Activated CD4-positive, alpha-beta T cell treated with anti-CD3 and anti-CD28 coated beads for 1 hour (primary cell): ENCODE measurements around the gene GTSF1L.

Experiments
- DNase-seq: peaks from one replicate; pipeline ENCODE4 v3.0.0-alpha.2; 2020

The GTSF1L gene

GRCh38 chr20:43715511-43715910 is 11.3 kb downstream of the GTSF1L start:
- DNase-seq, result no peak

DNA sequence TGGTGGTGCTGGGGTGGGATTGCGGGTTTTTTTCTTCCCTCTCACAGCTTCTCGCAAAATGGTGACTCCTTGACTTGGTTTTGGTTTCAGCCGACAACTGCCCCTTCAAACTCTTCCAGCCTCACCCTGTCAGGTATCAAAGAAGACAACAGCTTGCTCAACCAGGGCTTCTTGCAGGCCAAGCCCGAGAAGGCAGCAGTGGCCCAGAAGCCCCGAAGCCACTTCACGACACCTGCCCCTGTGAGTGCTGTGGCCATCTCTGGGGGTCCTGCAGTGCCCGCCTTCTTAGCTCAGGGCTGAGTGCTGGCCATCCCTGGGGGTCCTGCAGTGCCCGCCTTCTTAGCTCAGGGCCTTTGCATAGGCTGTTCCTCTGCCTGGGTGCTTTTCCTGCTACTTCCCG is 11.8 kb downstream of the GTSF1L start:
- DNase-seq, result no peak

GRCh38 chr20:43711098-43711654 is 15.6 kb downstream of the GTSF1L start:
- no peak for DNase-seq

GRCh38 chr20:43710370-43711044 is 16.3 kb downstream of the GTSF1L start:
- DNase-seq, result no peak

GRCh38 chr20:43702502-43702901 is 24.3 kb downstream of the GTSF1L start:
- no peak for DNase-seq

GRCh38 chr20:43700627-43701026 is 26.2 kb downstream of the GTSF1L start:
- no peak for DNase-seq

GRCh38 chr20:43699941-43700565 is 26.7 kb downstream of the GTSF1L start:
- DNase-seq, result no peak

- DNase-seq, result no peak
Observed at GRCh38 chr20:43695571-43695970, 31.2 kb downstream of the GTSF1L start.

GRCh38 chr20:43694763-43695162 is 32.0 kb downstream of the GTSF1L start:
- no peak for DNase-seq

DNA sequence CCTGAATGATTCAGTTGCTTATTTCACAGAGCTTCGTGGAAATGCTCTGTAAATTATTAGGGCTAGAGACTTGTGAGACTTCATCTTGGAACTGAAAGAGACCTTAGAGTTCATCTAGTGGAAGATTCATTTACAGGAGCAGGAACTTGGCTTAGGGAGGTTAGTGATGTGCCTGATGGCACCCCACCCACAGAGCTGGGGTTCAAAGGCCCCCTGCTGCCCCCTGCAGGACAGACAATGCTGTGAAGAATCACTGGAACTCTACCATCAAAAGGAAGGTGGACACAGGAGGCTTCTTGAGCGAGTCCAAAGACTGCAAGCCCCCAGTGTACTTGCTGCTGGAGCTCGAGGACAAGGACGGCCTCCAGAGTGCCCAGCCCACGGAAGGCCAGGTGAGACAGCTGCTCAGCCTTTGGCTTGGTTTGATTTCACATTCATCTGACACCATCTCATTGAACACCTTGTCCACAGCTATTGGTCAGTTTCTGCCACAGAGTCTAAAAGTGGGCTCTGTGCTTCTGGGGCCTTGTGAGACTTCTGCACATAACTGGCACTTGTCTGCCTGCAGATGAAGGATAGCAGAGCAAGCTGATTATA is 34.8 kb downstream of the GTSF1L start:
- DNase-seq, result no peak

DNA sequence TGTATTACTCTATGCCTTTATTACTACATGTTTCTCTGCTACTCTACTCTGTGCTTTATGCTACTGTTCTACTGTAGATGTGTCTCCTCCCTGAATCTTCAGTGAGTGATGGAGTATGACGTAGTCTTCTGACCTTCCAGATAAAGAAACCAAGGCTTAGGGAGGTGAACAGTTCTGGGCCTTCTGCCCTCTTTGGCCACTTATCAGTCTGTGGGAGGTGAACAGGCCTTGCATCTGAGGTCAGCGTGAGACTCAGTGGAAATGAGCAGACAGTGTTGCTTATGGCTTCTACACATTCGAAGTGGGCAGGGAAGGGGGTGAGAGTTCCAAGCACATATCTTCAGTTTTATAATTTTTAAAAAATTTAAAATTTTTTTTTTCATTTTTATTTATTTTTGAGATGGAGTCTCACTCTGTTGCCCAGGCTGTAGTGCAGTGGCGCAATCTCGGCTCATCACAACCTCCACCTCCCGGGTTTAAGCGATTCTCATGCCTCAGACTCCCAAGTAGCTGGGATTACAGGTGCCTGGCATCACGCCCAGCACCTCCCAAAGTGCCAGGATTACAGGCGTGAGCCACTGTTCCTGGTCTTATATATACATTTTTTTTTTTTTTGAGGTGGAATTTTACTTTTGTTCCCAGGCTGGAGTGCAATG is 35.7 kb downstream of the GTSF1L start:
- no peak for DNase-seq

- no peak for DNase-seq
Observed at GRCh38 chr20:43689165-43689564, 37.6 kb downstream of the GTSF1L start.

DNA sequence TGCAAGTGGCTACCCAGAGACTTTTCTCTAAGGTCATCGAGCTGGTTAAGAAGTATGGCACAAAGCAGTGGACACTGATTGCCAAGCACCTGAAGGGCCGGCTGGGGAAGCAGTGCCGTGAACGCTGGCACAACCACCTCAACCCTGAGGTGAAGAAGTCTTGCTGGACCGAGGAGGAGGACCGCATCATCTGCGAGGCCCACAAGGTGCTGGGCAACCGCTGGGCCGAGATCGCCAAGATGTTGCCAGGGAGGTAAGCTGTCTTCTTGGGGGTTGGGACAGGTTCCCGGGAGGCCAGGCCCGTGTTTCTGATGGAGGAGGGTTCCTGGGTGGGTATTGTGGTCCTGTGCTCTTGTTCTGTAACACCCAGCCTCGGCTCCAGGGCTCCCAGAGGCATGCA is 40.0 kb downstream of the GTSF1L start:
- DNase-seq, result no peak

DNA sequence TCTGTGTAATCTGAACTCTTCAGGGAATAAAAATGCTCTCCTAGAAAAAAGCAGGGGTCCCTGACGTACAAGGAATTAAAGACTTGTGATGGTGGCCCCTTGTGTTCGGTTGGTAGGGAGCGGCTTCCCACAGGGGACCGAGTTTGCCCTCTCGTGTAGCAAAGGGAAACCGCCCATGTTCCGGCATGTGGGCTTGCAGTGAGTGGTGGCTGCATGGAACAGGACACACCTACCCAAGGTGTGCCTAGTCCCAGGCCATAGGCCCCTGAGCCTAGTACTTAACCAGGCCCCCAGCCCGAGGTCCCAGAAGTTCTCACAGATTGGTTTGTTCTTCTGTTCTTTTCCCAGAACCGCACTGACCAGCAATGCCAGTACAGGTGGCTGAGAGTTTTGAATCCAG is 44.4 kb downstream of the GTSF1L start:
- DNase-seq, result no peak

DNA sequence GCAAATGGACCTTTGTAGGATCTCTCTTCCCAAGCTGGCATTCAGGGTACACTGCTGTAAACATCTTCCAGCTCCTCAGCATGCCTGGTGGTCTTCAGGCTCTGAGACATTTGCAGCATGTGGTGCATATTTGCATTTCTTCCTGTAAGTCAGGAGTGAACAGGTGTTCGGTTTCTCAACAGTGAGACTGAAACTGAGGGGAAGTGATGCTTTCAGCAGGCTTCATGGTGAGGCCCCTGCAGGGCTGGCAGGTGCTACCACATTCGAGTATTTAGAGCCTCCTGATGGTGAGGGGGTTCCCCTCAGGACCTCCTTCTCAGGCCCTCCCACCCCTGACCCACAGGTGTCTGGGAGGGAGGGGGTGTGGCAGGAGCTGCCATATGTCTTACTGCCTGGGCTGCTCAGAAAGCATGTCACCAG is 44.8 kb downstream of the GTSF1L start:
- DNase-seq, result no peak

DNA sequence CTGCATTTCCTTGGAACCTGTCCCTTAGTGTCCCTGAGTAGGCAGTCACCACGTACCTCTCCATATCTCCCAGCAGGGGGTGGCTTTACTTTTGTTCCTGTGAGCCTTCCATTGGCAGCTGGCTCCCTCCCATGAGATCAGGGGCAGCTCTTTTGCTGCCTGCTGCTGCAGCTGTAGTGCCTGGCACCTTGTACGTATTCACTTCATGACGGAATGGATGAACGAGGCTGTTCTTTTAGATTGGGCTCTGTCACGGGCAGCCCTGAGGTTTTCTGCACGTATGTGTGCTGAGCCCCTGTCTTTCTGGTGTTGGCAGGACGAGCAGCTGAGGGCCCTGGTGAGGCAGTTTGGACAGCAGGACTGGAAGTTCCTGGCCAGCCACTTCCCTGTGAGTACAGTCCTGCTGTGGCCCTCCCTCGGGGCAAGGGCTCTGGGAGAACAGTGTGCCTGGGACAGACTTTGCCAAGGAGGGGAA is 45.3 kb downstream of the GTSF1L start:
- DNase-seq, result no peak

DNA sequence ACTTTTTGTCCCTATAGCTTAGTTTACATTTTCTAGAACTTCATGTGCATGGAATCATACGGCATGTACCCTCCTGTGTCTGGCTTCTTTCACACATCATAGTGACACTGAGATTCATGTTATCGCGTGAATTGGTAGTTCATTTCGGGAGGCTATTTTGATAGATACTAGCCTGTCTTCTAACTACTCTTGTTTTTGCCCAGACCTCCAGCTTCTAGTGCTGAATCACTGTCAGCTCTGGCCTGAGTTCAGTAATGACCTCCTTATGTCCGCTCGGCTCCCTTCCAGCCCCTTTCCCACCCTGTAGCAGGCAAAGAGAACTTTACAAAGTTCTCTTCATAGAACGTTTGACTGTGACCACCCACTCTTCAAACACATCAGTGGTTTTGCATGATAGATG is 45.8 kb downstream of the GTSF1L start:
- DNase-seq, result no peak

- no peak for DNase-seq
Observed at GRCh38 chr20:43676368-43676767, 50.4 kb downstream of the GTSF1L start.
